ENCODE data around the gene SPACA1.
"Not testable (repeated sequence)": the region's sequence is repeated elsewhere in the genome, so short reads cannot be mapped to it uniquely, and the experiment has no call there.

Gene SPACA1, protein sequence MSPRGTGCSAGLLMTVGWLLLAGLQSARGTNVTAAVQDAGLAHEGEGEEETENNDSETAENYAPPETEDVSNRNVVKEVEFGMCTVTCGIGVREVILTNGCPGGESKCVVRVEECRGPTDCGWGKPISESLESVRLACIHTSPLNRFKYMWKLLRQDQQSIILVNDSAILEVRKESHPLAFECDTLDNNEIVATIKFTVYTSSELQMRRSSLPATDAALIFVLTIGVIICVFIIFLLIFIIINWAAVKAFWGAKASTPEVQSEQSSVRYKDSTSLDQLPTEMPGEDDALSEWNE

DNA sequence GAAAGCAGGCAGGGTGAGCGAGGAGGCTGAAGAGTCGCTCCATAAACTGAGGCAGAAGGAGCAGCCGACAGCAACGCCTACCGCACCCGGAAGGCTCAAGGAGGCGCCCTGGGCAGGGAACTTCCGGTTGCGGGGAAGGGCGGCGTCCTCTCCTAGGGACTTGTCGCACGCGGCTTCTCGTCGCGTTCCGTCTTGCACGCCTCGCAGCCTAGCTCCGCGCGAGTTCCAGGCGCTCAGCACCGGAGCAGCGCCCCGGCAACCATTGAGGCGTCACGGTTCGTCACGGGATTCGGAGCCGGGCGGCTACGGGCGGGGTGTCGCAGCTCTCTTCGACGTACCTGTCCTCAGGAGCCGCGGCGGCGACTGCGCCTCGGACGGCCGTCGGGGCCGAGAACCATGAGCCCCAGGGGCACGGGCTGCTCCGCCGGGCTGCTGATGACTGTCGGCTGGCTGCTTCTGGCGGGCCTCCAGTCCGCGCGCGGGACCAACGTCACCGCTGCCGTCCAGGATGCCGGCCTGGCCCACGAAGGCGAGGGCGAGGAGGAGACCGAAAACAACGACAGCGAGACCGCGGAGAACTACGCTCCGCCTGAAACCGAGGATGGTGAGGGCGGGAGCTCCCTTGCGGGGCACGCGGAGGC is at the start of gene SPACA1:
TSS of gene SPACA1 (plus strand) at position 332 of the 641 bp plus-strand sequence. CDS start at position 397, 65 bp downstream.
- DNase-seq (ENCODE audit: low spot score), result no peak

DNA sequence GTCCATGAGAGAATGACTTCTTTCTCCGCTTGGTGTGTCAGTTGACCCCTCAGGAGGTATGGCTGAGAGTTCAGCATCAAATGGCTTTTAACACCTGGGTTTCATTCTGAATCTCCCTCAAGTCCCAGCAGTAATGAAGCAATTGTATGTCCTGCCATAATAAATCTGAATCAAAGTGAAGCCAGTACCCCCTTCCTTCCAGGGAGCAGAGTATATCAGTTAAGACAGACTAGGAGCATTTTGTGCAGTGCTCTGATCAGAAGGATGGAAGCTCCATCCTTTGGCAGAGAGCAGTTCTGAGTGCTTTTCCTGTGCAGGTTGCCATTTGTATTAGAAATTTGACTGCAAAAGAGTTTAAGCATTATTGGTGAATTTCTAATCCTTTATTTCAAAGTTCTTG is 46.9 kb upstream of the SPACA1 start:
- no peak for DNase-seq (ENCODE audit: low spot score)

DNA sequence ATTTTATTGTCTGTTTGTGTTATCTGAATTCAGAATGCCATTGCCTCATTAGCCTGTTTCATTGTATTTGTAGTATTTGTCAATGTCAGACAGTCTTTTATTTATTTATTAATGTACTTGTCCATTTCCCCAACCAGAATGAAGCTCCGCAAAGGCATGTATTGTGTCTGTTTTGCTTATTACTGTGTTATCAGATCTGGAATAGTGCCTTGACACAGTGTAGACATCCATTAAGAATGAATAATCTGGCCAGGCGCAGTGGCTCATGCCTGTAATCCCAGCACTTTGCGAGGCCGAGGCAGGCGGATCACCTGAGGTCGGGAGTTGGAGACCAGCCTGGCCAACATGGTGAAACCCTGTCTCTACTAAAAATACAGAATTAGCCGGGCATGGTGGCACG is 46.4 kb upstream of the SPACA1 start:
- not testable (repeated sequence) for DNase-seq (ENCODE audit: low spot score)

DNA sequence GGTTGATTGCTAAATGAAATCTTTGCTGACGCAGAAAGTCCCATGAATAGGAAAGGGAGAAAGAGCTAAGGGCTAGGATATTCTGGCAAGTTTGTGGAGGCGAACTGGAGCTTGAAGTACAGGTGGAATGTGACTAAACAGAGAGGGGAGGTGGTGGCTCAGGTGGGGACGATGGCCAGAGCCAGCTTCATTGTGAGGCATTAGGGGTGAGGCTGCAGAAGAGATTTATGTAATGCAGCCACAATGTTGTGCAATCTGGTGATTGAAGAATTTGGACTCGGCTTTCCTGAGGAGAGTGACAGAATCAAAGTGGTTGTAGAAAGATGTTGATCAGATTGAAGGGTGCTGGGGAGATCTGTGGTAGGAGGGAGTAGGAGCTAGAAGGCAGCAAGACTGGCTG is 42.9 kb upstream of the SPACA1 start:
- DNase-seq (ENCODE audit: low spot score), result peak; percentile 13

DNA sequence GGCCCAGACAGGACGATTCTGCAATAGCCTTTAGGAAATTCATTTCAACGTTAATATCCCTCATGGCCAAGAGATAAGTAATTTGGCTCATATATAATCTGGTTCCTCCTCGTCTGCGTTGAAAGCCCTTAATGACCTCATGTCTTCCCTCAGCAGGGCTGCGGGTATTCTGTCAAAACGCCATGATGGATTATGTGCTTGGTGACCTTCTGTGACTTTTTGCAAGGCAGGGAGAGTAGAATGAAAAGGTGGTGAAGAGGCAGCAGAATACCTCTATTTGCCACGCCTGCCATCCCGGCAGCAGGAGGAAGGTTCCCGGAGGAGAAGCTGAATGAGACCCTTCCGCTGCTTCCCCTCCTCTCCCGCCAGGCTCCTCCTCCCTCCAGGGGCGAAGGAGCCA is 41.1 kb upstream of the SPACA1 start:
- no peak for DNase-seq (ENCODE audit: low spot score)

DNA sequence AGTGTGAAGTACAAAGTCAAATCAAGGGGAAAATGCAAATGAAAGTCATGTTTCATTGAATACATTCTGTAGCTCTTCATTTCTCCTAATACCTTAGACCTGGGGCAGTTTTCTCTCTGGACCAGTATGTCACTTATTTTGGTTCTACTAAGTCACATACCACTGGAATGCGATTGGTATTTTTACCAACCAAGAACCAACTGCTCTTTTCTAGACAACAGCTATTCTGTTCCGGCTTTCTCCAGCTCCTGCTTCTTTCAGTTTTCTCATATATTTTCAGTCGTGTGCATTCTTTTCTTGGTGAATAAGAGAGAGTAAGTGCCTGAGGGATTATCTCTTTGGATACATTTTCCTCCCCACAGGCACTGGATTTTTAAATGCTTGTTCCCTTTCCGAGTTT is 39.2 kb upstream of the SPACA1 start:
- DNase-seq (ENCODE audit: low spot score), result peak; percentile 16

DNA sequence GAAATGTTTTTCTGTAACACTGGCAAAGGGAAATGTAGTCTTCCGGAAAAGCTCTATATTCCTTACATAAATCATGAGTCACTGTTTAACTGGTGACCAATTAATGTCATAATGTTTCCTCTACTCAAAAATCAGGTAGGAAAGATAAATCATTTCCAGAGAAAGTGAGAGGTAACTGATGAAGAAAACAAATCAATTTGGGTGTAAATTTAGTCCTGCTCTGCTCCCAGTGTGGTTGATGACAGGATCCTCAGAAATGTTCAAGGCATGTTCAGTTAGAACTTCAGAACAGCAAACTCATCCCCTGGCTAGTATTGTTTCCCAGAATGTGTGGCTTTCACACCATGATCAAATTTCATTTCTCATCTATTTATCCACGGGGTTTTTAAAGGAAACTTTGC is 38.8 kb upstream of the SPACA1 start:
- peak; percentile 36 for DNase-seq (ENCODE audit: low spot score)

DNA sequence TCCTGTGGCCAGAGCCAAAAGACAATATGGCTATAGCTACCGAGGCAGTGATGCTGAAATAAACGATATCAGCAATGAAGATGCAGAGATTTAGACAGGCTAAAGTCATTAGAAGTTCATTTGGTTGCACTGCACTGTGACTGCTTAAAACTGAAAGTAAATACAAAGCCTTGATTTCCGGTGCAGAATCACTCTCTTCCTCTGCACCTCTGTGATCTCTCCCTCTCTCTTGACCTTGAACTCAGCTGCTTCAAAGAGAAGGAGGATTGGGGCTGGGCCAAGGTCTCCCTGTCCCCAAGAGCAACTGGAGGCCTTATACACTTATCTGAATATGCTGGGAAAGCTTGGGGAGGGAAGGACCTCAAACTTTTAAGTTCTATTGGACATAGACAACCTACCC is 34.6 kb upstream of the SPACA1 start:
- DNase-seq (ENCODE audit: low spot score), result no peak

DNA sequence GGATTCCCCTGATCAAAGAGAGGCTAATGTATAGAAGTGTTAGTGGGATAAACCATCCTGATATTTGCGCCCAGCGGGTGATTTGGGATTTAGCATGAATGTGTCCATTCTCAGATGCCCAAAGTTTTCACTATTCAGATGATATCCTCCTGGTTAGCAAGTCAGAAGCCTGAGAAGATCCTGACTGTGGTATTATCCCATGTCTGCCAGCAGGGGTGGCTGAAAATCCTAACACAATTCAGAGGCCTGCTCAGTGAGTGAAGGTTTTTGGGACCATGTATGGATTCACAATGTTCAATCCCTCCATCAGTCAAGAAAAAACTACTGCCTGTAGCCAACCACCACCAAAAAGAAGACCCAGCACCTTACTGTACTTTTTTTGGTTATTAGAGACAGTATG is 34.1 kb upstream of the SPACA1 start:
- no peak for DNase-seq (ENCODE audit: low spot score)

DNA sequence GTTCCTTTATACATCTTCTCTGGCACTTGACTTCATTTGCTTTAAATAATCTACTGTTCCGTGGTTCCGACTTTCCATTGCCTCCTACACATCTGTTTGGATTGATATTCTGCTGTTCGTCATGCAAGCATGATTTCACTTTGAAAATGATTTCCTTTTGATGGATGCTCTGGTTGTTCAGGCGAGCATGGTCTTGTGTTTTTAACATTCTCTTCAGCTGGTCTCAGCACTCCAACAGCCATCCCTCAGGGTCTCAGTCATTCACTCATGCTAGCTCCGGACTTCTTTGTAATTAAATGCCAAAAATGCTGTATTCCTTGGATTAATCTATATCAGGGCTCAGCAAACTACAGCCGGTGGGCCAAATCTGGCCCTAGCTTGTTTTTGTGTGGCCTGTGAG is 27.2 kb upstream of the SPACA1 start:
- DNase-seq (ENCODE audit: low spot score), result no peak

DNA sequence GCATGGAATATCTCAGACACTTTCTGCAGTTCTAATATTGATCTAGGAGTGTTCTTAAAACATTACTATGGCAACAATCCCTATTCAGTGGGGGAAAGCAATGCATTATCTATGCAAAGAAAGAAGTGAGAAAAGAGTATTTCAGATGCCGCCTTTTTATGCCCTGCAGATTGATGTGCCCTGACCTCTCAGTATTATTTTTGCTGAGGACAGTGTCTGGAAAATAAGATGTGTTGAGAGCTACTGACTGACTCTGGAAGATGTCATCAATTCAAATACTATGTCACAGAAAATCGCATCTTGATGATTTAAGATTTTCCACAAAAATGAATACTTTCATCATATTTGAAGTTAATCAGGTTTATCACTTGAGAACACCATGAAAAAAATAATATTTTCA is 22.9 kb upstream of the SPACA1 start:
- no peak for DNase-seq (ENCODE audit: low spot score)

DNA sequence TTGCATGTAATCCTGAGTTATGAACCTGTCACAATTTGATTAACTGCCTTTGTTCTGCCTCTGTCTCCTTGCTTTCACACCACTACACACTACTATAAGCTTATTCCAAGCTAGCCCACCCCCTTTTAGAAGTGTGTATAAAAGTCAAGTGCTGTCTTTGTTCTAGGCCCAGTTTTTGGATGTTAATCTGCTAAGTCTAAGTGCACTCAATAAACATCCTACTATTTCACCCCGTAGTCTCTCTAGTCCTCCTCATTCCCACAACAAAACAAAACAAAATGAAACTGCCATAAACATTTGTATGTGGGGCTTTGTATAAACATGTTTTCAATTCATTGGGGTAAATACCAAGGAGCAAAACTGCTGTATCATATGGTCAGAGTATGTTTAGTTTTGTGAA is 16.1 kb upstream of the SPACA1 start:
- DNase-seq (ENCODE audit: low spot score), result no peak

DNA sequence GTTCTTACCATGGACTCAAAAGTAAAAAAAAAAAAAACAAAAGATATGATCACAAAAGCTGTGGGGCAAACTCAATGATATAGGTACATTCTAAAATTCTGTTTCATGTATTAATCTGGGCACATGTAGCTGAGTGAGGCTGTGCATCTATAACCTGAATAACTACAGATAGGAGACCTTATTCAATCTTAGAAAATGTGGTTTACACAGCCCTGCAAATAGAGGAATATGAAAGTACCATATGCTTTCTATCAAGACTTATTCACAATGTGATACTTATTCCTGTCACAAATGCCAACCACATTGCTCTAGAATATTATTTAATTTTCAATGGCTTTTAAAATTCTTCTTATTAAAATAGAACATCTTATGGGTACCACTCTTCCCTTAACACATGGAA is 3.1 kb upstream of the SPACA1 start:
- no peak for DNase-seq (ENCODE audit: low spot score)

DNA sequence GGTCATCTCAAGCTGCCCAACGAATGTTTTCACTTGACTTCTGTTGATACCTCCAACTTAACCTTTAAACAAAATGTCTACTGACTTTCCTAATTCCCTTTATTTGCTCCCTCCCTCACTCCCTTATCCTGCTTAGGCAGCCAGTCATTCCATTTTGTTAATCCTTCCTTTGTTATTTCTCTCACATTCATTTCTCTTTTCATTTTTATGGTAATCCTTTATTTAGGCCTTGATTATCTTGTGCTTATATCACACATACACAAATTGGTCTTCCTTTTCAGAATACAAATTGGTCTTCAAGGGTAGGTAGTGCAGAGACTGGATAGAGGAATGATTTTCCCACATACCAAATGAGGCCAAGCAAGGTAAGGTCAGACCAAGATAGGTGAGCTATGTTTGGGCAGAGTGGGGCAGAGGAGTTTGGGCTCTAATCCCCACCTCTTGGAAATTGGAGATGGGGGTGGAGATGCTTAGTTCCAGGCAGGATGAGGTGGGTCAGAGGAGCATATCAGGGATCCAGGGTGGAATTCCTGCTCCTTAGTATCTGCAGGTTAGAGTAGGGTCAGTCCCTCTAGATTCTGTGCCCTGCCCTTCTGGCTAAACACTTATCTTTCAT is 2.0 kb upstream of the SPACA1 start:
- DNase-seq (ENCODE audit: low spot score), result no peak

DNA sequence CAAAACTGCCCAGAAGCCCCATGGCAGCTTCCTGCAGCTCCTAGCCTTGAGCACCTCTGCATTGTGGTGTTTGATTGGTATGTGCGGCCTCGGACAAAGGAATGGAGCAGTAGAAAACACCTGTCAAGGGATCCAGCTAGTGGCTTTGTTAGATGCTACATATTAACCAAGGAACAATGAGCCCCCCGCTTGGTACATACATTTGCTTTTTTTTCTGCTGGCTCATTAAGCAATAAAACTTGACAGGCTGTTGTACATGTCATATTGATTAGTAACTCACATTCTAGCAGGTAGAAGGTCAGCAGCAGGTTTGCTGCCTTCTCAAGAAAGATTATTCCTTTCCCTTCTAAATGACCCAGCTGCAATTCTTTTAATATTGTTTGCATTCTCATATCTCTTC is 937 bp downstream of the SPACA1 start:
- no peak for DNase-seq (ENCODE audit: low spot score)

DNA sequence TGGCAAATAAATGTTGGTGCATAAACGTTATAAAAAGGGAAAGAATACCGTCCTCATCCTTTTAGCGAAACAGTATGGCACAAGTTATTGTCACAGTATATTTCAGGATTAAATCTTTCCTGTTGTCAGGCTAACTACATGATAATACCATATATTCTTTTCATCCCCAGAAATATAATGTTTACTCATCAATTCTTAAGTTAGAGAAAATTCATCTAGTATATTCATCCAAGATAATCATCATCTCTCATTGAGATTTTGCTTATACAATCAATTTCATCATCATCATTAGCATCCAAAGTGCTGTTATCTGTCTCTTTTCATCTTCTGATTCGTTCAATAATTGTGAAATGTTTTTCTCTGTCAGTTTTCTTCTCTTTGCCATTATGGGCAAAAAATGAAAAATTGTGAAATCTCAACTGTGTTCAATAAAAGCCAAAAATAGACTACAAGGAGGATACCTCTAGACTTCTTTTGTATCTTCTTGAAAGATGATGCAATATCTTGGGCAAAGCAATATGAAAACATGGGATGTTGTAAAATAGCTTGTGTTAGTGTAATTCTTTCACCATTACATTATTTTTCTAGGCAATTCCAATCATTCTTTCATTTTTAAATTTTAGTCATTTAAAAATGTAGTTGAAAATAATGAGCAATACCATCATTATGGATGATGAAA is 2.6 kb downstream of the SPACA1 start:
- no peak for DNase-seq (ENCODE audit: low spot score)

DNA sequence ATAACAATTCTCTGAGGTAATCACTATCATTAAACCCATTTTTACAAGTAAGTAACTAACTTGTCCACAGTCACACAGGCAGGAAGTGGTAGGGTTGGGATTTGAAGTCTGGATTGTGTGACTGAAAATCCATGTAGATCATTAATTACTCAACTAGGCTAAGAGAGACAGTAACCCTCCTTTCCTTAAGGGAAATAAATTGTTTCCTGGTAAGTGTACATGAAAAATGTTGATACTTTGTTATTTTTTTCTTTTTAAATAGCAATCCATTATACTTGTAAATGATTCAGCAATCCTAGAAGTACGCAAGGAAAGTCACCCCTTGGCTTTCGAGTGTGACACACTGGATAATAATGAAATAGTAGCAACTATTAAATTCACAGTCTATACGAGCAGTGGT is 11.6 kb downstream of the SPACA1 start:
- DNase-seq (ENCODE audit: low spot score), result no peak

DNA sequence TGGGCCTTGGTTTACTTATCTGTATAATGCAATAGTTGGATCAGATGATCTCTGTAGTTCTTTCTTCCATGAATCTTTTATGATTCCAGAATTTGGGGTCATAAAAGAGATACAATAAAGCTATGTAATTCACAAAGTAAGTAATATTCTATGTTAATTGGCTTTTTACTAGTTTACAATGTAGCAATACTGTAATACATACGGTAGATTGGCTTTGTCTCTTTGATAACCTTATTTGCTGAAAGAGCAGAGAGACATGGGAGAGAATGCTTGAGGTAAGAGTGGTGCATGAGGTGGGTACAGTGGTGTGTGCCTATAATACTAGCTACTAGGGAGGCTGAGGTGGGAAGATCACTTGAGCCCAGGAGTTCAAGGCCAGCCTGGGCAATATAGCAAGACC is 14.7 kb downstream of the SPACA1 start:
- no peak for DNase-seq (ENCODE audit: low spot score)

DNA sequence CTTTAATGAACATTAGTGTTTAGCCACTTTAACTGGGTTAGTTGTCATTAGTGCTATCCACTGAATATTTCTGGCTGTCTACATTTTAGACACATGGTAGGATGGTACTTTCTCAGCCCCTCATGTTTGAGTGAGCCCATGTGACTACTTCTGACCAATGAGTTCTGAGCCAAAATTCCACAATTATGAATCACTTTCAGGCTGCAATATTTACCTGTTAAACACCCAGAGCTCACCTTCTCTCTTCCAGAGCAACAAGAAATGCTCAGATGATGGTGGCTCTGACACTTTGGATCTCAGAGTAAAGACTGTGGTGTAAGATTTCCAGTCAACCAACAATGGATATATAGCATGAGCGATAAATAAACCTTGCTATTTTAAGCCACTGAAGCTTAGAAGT is 24.8 kb downstream of the SPACA1 start:
- DNase-seq (ENCODE audit: low spot score), result peak; percentile 9

DNA sequence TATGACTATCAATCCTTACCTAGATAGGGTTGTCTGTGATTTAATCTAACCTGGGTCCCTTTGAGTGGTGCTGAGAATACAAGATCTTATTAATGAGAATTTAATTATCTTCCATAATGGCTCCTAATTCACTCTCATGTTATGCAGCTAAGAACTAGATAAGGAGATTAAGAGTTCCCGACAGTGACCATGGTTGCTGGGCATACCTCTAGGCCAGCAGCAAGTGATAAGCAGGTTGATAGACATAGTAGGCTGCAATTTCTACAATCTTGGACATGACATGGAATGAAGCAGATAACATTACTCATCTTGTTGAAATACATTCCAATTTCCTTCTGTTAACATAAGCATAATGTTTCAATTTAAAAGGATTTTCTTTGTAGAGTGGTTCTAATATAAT is 27.1 kb downstream of the SPACA1 start:
- no peak for DNase-seq (ENCODE audit: low spot score)

DNA sequence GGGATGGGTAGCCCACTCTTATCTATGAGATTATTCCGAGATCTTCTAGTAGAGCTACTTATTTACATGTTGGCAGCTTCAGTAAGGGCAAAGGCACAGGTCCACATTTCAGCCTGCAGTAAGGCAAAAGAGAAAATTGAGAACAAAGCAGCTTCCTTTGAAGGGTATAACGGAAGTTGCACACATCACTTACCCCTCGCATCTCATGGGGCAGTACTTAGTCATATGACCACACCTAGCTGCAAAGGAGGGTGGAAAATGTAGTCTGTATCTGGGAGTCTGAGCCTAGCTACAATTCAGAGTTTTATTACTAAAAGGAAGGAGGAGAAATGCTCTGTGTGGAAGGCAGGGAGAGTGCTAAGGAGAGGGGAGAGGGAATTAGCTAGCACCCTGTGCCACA is 29.7 kb downstream of the SPACA1 start:
- no peak for DNase-seq (ENCODE audit: low spot score)

DNA sequence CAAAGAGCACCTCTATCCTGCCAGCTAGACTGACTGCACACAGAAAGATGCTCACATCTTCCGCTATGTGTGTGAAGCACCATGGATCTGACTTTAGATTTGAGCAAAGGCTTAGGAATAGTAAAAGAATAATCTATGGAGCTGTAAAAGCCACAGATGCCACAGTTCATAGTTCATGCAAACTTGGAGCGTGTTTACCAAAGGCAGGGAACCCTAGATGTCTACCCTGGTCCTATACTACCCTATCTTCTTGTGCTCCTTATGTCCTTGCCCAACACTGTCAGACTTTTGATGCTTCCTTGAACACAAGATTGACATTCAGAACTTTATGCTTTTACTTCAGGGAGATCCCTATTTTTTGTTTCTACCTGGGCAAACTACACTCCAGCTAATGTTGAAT is 39.2 kb downstream of the SPACA1 start:
- DNase-seq (ENCODE audit: low spot score), result no peak

DNA sequence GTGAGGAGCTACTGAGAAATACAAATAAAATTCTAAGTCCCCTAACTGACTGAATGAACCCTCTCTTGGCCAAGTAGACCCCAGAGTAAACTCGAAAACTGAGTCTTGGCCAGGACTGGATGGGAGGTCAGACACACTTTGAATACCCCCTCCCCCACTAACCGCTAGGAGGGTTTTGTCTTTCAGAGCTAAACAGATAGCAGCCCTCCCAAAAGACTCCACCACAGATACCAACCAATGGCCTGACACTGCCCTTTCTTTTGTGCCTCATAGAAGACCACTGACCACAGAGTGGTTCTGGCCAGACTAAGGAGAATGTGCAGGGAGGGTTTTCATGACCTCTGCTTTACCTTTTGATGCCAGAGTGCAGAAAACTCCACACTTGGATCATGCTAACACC is 42.1 kb downstream of the SPACA1 start:
- DNase-seq (ENCODE audit: low spot score), result no peak
